GM21619 (cell line): ENCODE data around the gene ZNHIT1.

Source experiments
- ATAC-seq: cut with Tn5 transposase; IDR thresholded peaks from one replicate; pipeline ENCODE4 v1.9.1; 2021; ENCODE audit not compliant: unreplicated experiment

The ZNHIT1 gene

GRCh38 chr7:101216860-101217387, 1.0 kb upstream of the ZNHIT1 start:
- peak; percentile 23 for ATAC-seq

GRCh38 chr7:101218236-101219125, 516 bp downstream of the ZNHIT1 start:
- ATAC-seq = peak; percentile 9

GRCh38 chr7:101220295-101220694, 2.3 kb downstream of the ZNHIT1 start:
- ATAC-seq = no peak

GRCh38 chr7:101222275-101222830, 4.4 kb downstream of the ZNHIT1 start:
- no peak for ATAC-seq

- ATAC-seq = no peak
Observed at GRCh38 chr7:101223528-101223927, 5.6 kb downstream of the ZNHIT1 start.

GRCh38 chr7:101225650-101226049, 7.7 kb downstream of the ZNHIT1 start:
- ATAC-seq = no peak

- ATAC-seq = no peak
Observed at GRCh38 chr7:101226721-101227120, 8.8 kb downstream of the ZNHIT1 start.

- no peak for ATAC-seq
Observed at GRCh38 chr7:101231644-101232043, 13.7 kb downstream of the ZNHIT1 start.

GRCh38 chr7:101232141-101232850, 14.3 kb downstream of the ZNHIT1 start:
- ATAC-seq = no peak

GRCh38 chr7:101233907-101234547, 16.1 kb downstream of the ZNHIT1 start:
- ATAC-seq = no peak

GRCh38 chr7:101234636-101235035, 16.7 kb downstream of the ZNHIT1 start:
- ATAC-seq = no peak

- no peak for ATAC-seq
Observed at GRCh38 chr7:101235050-101235449, 17.1 kb downstream of the ZNHIT1 start.

GRCh38 chr7:101235522-101235921, 17.6 kb downstream of the ZNHIT1 start:
- no peak for ATAC-seq

- no peak for ATAC-seq
Observed at GRCh38 chr7:101236292-101236835, 18.4 kb downstream of the ZNHIT1 start.

- ATAC-seq = no peak
Observed at GRCh38 chr7:101237206-101238067, 19.5 kb downstream of the ZNHIT1 start, which contains the start of gene CLDN15. Gene CLDN15, minus strand, starts transcription at chr7:101237802. Its CDS starts 221 bp downstream, at chr7:101237581.

- no peak for ATAC-seq
Observed at GRCh38 chr7:101238226-101239182, 20.5 kb downstream of the ZNHIT1 start.

GRCh38 chr7:101239191-101239950, 21.4 kb downstream of the ZNHIT1 start:
- ATAC-seq = no peak

GRCh38 chr7:101239951-101240220, 21.9 kb downstream of the ZNHIT1 start:
- no peak for ATAC-seq
